ENCODE data around the gene AKAP13.
"Not testable (repeated sequence)": the region's sequence is repeated elsewhere in the genome, so short reads cannot be mapped to it uniquely, and the experiment has no call there.

The AKAP13 gene

DNA sequence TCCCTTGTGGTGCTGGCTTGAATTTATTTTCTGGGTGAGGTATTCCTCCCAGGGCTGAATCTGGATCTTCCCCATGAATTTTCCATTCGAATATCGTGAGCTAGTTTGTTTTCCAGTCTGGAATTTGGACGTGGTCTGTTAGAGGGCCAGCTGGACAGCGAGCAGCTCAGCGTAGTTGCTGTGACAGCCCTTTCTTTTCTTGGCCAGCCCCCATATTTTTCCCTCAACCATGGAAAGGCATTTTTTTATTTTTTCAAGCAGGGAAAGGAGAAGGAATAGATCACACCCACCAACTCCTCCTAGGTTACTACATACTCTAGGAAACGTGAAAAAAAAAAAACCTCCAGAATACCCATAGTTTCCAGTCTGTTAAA lies 262.3 kb downstream of the AKAP13 start:
- DNase-seq, result no peak

GRCh38 chr15:85646538-85647091 lies 266.2 kb downstream of the AKAP13 start:
- peak; percentile 82 for DNase-seq

GRCh38 chr15:85649372-85649771 lies 269.0 kb downstream of the AKAP13 start:
- peak; percentile 57 for DNase-seq

DNA sequence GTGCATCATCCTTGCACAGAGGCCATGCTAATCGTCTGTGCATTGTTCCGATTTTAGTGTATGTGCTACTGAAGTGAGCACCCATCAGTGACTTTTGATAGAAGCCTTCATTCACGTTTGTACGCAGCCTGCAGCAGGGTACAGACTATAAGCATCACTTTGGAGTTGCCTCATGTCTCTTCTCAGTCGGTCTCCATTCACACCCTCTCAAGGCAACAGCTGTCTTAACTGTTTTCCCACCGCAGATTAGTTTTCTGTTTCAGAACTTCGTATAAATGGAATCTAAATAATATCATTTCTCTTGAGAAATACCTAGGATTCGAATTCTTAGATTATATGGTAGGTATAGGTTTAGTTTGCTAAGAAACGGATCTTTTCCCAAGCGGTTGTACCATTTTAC lies 271.1 kb downstream of the AKAP13 start:
- DNase-seq, result no peak

GRCh38 chr15:85652457-85652856 lies 272.1 kb downstream of the AKAP13 start:
- no peak for DNase-seq

GRCh38 chr15:85657132-85657531 lies 276.7 kb downstream of the AKAP13 start:
- no peak for DNase-seq

DNA sequence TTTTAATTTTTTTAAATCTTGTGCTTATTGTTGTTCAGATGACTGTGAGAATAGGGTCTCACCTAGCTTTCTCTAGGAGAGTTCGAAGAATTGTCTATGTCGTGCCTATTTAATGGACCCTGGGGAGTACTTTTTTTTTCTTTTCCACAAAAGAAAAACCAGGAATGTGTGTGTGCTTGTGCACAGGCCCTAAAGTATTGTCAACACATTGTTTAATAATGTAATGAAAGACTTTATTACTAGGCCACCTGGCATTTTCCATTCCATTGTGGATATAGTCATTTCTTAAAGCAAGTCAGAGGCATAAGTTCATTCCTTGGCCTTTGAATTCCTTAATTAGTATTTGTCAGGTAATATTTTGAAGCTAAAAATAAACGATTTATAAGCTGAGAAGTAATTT lies 278.4 kb downstream of the AKAP13 start:
- DNase-seq, result no peak

- no peak for DNase-seq
Observed at GRCh38 chr15:85661859-85662258, 281.5 kb downstream of the AKAP13 start.

GRCh38 chr15:85665677-85666076 lies 285.3 kb downstream of the AKAP13 start:
- not testable (repeated sequence) for DNase-seq

- DNase-seq, result peak; percentile 91
Observed at GRCh38 chr15:85667491-85668424, 287.4 kb downstream of the AKAP13 start.

- no peak for DNase-seq
Observed at GRCh38 chr15:85671156-85671555, 290.8 kb downstream of the AKAP13 start.

GRCh38 chr15:85672332-85673084 lies 292.1 kb downstream of the AKAP13 start:
- no peak for DNase-seq

DNA sequence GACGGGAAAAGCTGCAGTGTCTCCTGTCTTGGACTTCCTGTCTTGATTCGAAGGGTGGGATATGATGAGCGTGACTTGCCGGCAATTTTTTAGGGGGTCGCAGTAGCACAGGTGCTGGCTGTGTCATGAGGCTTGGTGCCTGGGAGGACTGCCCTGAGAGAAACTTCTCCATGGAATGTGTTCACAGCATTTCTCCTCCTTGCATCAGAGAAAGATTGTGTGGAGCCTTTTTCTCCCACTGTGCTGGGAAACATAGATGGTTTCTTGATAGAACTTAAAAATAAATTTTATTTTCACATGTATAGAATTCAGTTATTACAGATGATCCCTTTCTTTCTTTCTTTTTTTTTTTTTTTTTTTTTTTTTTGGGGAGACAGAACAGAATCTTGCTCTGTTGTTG lies 292.9 kb downstream of the AKAP13 start:
- DNase-seq, result no peak

DNA sequence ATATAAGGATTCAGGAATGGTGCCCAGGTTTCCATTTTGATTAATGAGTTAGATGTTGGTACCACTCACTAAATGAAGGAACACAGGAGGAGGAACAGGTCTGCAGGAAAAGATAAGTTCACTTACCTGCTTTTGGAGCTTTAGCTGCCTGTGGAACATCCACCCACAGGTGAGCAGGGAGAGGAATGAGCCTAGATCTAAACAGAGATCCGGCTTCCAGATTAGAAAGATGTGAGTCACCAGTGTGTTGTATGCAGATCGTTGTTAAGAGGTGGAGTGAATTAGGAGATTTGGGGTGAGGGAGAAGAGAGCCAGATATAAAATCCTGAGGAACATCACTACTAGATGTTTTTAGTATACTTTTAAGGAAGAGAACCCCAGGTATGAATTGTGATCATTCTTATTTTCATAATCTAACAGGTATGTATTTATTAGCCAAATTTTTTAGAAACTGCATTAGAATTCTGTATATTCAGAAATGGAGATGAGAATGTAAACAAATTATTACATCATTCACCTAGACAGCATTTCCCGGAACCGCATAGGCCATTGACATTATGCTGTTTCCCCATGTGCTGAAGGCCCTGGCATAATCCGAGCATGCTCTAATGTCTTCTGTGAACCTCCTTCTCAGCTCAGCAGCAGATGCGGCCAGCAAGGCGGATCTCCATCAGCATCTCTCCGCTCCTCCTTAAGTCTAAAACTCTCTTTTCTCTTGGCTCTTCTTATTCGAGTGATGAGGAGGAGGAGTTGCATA lies 296.1 kb downstream of the AKAP13 start:
- DNase-seq, result no peak

GRCh38 chr15:85679231-85679630 lies 298.8 kb downstream of the AKAP13 start:
- DNase-seq, result no peak

GRCh38 chr15:85681386-85681785 lies 301.0 kb downstream of the AKAP13 start:
- no peak for DNase-seq

- DNase-seq, result no peak
Observed at GRCh38 chr15:85684174-85684710, 303.8 kb downstream of the AKAP13 start.

DNA sequence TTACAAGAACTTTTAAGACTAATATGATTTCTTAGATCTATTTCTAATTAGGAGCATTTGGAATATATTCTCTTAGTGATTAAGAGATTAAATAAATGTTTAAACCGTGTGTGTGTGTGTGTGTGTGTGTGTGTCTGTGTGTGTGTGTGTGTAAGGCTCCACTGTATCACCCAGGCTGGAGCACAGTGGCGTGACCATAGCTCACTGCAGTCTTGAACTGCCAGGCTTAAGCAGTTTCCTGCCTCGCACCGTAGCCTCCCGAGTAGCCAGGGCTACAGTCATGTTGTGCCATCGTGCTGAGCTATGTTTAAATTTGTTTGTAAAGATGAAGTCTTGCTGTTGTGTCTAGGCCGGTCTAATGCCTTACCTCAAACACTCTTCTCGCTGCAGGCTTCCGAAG lies 305.0 kb downstream of the AKAP13 start:
- DNase-seq, result no peak

GRCh38 chr15:85687329-85687728 lies 306.9 kb downstream of the AKAP13 start:
- DNase-seq, result no peak

DNA sequence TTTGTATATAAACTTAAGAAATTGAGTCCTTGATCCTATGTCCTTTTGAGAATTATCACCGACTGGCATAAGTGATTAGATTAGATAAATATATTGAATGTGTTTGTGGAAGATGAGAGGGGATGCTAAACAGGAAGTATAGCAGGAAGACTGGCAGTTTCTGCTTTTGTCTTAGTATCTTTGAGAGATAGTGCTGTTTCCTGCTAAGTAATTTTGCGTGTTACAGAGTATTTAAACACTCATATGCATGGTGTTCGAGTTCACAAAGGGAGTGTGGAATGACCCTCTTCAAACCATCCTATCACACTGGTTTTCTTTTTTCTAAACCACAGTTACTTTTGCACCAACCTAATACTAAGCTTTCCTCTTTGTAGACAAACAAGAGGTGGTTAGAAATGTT lies 308.3 kb downstream of the AKAP13 start:
- DNase-seq, result peak; percentile 39

DNA sequence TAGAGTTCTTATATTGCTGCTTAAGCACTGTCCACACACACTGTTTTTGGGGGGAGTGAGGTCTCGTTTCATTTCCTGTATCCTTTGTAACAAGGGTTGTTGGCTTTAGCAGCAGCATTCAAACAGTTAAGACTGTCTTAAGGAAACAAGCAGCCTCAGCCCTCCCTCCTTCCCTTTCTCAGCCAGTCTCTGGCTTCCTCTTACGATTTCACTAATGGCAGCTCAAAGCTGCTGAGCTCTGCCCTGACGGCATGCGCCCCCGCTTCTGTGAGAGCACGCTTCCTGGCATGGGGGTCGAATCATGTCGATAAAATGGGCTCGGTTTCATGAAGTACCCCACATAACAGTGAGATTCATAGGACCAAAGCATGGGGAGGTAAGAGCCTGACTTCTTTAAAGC lies 309.3 kb downstream of the AKAP13 start:
- DNase-seq, result peak; percentile 76

DNA sequence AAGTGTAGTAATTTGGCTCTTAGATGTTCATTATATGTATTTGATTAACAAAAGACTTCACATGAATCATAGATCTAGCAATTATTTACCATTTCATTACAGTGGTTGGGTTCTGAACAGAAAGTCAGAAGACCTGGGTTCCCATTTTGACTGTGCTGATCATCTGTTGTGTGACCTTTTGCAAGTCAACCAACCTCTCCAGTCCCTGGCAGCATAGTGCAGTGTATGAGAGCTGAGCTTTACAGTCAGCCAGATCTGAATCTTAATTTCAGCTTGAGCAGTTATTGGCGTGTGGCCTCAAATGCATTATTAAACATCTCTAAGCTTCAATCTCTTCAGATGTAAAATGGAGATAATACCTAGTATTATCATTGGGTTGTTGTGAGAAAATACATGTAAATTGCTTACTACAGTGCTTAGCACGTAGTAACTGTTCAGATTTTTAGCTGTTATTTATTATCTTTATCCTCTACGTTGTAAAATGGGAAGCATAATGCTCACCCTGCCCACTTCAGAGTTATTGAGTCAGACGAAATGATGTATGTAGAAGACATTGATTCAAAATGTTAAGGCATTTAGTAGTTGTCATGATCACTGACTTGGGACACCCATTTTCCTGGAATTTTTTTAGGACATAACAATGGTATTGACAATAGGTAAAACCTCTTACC lies 310.3 kb downstream of the AKAP13 start:
- DNase-seq, result peak; percentile 89
